Renal cortex interstitium (tissue), 11 donors: ENCODE results near the gene LARP1. TPM values are rescaled to one million over a fixed set of nuclear protein-coding genes. Genes with fewer than 3 reads are reported as not detected.

Experiments
- DNase-seq, 11 donors: peaks; one replicate each; pipeline ENCODE4 v3.0.0-alpha.2; 2013; ENCODE audit warnings: low read depth in 9 of 11, low spot score in 4 of 11; ENCODE audit errors: extremely low read depth in 1 of 11
- polyA plus RNA-seq, 3 donors: library from polyadenylated mRNA; unstranded; fragments of 120-200 nt; gene quantifications; one replicate each; pipeline ENCODE4 v1.2.1, GENCODE V29; 2013; ENCODE audit not compliant: insufficient read length in 3 of 3

The LARP1 gene
- polyA plus RNA-seq, 3 donors: 141 to 155 (median 145) TPM

DNA sequence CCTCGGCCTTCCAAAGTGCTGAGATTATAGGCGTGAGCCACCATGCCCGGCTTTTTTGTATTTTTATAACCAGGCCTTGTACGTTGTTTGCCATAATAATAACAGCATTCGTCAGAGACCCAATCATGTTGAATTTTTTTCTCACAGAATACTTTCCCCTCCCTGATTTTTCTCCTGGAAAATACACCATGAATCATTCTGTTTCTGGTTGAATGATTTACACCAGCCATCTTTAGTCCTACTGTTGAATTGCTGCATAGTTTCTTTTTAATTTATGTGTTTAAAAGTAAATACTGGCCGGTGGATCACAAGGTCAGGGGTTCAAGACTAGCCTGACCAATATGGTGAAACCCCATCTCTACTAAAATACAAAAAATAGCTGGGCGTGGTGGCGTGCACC is 106.8 kb downstream of the LARP1 start:
- DNase-seq: no peak

DNA sequence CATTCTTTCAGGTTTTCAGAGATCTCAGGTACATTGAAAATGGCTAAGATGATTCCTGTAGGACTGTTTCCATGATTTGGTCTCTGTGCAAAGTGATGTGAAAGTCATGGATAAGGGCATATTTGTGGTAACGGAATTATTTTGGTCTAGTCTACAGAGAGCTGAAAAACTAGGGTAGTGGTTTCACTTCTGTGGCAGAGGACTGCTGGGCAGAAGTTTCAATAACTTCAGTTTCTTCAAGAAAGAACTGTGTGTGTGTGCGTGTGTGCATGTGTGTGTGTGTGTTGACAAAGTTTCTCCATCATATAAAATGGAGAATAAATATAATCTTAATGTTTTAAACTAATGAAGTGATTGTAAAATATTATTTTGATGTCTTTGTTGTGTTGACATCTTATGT is 107.6 kb downstream of the LARP1 start:
- DNase-seq: no peak

DNA sequence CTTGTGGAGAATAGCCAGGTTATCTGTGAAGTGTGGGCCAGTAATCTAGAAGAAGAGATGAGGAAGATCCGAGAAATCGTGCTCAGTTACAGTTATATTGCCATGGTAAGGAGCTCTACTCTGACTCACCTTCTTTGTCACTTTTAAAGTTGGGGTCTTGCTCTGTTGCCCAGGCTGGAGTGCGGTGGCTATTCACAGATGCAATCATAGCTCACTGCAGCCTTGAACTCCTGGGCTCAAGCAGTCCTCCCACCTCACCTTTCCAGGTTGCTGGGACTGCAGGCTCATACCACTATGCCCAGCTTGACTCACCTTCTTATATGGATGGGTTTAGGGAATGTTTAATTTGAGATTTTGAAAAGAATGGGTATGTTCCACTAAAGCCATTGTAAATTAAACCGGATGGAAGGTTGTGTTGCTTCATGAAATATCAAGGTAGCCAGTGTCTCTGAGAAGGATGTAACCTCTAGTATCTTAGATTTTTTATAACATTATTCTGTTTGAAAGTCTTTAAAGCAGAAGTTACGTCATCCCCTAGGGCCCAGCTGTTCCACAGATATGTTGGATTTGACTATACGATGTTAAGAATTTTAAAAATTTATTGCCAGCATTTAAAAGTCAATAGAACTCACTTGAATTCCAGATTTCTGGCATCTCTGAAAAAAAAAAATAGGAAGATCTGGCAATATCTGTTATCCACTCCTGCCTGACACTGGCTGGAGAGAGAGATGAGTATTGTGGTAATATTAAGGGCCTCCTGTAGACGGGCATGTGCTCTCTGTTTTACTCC is 108.3 kb downstream of the LARP1 start:
- no peak for DNase-seq

DNA sequence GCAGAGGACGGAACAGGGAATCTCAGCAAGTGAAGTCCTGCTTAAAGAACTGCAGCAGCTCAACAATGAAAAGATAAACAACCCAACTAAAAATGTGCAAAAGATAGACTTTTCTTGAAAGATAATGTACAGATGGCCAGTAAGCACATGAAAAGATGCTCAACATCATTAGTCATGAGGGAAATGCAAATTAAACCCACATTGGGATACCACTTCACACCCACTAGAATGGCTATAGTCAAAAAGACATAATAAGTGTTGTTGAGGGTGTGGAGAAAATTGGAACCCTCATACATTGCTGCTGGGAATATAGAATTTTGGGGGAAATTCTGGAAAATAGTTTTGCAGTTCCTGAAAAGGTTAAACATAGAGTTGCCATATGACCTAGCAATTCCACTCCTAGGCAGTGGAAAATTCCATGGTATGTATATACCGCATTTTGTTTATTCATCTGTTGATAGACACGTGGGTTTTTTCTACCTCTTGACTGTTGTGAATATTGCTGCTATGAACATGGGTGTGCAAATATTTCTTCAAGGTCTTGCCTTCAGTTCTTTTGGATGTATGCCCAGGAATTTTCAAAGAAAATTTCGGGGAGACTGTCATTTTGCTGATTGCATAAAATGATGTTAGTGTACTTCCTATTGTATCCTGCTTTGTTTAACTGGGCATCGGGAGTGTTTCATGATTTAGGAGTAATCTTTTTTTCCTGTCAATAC is 110.4 kb downstream of the LARP1 start:
- DNase-seq: no peak

DNA sequence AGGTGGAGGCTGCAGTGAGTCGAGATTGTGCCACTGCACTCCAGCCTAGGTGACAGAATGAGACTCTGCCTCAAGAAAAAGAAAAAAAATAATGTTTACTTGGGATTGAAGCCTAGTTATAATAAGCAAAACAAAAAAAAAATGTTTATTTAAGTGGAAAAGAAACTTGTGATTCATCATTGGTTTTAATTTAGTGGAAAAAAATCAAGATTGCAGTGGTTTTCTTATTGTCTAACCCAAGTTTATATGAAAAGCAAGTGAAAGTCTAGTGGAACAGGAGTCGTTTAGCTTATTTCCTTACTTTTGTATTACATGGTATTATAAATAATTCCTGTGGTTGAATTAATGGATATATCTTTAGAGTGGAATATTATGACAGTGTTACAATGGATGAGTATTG is 111.7 kb downstream of the LARP1 start:
- no peak for DNase-seq

Other genes starting within 250 kb of the LARP1 start
- gene FAXDC2, start 95.2 kb downstream of the LARP1 start, polyA plus RNA-seq: 10 to 100 TPM; 30.4 to 47.9 (median 33.5) TPM
- gene CNOT8, start 103.2 kb downstream of the LARP1 start, polyA plus RNA-seq: 10 to 100 TPM; 74.6 to 89.2 (median 79.2) TPM
- 10 to 100 TPM; 21.1 to 23.1 (median 21.2) TPM for gene GEMIN5, start 182.8 kb downstream of the LARP1 start, polyA plus RNA-seq
- 10 to 100 TPM; 49.6 to 56.9 (median 50.8) TPM for gene MRPL22, start 185.7 kb downstream of the LARP1 start, polyA plus RNA-seq